Measurements from ENCODE around the gene GSN. TPM values are rescaled to one million over a fixed set of nuclear protein-coding genes. Genes with fewer than 3 reads are reported as not detected.

The GSN gene
- total RNA-seq, 1 donor from 2014 or later = 72.1 TPM

DNA sequence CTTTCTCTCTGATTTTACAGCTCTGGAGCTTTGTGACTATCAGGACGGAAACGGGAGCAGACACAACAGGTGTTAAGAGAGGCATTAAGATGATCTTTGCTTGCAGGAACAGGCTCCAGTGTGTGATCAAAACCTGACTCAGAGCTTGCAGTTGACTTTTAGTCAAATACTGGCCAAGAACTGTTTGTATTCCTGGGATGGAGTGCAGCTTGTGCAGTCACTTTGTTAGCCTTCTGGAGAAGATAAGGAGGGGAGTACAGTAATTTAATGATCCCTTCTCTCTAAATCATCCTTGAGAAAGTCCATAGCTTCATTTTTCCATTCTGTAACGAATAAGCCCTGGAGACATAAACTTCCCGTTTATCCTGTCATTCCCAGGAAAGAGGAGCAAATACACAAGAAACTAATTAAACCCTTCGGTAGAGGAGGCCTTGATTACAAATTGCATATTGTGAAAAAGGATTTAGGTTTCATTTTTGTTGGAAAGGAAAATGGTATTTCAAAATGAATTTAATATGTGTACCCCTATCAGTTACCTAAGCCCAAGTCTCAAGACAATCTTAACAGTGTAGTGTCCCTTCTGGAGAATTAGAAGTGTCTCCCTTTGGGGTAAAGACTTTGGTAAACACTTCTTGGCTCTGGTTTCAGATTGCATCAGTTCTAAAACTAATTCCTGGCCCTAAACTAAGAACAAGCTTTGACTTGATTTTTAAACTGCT, 105.2 kb downstream of the GSN start:
- Mint-ChIP-seq H3K4me3 (no peak overlapping the region), H3K27ac (no peak overlapping the region), H3K9me3 (peaks cover 4% of the 10 kb centered on the region), H3K4me1 (peaks cover 10% of the 10 kb centered on the region), H3K36me3 (no peaks in the 10 kb centered on the region), H3K27me3 (ENCODE audit: insufficient read depth, low read depth) (peaks cover 15% of the 10 kb centered on the region)
- Histone ChIP-seq H3K27ac (no peak overlapping the region), H2AFZ (replicated peaks) (no peak overlapping the region), H3K36me3 (no peaks in the 10 kb centered on the region), H3K79me2 (ENCODE audit: low read depth) (peaks cover 9% of the 10 kb centered on the region), H3F3A (ENCODE audit: low read depth) (peaks cover 8% of the 10 kb centered on the region), H3K9ac (no peak overlapping the region), H3K27me3 (no peaks in the 10 kb centered on the region), H3K4me2 (no peak overlapping the region), H3K9me3 (ENCODE audit: low read depth) (no peaks in the 10 kb centered on the region), H3K4me3 (no peak overlapping the region), H3K4me1 (peaks cover 7% of the 10 kb centered on the region), H4K20me1 (ENCODE audit: low read depth) (no peaks in the 10 kb centered on the region)
- TF ChIP-seq EZH2phosphoT487 (IDR thresholded peaks at IDR 0.05) = no peak
- TF ChIP-seq, protein P1, sequence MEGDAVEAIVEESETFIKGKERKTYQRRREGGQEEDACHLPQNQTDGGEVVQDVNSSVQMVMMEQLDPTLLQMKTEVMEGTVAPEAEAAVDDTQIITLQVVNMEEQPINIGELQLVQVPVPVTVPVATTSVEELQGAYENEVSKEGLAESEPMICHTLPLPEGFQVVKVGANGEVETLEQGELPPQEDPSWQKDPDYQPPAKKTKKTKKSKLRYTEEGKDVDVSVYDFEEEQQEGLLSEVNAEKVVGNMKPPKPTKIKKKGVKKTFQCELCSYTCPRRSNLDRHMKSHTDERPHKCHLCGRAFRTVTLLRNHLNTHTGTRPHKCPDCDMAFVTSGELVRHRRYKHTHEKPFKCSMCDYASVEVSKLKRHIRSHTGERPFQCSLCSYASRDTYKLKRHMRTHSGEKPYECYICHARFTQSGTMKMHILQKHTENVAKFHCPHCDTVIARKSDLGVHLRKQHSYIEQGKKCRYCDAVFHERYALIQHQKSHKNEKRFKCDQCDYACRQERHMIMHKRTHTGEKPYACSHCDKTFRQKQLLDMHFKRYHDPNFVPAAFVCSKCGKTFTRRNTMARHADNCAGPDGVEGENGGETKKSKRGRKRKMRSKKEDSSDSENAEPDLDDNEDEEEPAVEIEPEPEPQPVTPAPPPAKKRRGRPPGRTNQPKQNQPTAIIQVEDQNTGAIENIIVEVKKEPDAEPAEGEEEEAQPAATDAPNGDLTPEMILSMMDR (IDR thresholded peaks at IDR 0.05) = no peak
- TF ChIP-seq EZH2 (IDR thresholded peaks at IDR 0.05) = no peak
- no peak for DNase-seq (ENCODE audit: low spot score)

DNA sequence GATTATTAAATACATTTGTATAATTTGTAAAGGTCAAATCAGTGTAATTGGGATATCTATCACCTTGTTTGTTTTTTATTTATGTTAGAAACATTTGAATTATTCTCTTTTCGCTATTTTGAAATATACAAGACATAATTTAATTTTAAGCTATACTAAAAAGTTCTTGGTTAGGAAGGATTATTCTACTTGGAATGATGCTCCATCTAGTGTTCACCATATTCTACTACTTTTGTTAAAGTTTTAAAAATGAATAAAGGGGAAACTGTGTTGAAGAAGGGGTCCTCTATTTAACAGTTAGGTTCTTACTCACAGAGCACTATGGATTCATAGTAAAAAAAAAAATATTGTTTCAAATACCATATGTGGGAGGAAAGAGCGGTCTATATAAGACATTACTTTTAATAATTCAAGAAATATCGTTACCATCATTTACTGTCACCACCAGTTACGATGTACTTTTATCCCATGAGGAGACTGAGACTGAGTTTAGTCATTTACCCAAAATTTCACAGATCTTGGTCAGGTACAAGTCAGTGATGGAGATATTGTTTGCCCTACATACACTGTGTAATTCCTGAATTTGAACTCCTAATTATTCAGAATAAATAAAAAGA, 108.4 kb downstream of the GSN start:
- TF ChIP-seq, protein P1 (IDR thresholded peaks at IDR 0.05) = peak; percentile 26
- no peak for TF ChIP-seq EZH2 (IDR thresholded peaks at IDR 0.05)
- TF ChIP-seq EZH2phosphoT487 (IDR thresholded peaks at IDR 0.05) = no peak
- no peaks in the 10 kb centered on the region for H3K4me1 ChIP-seq
- no peaks in the 10 kb centered on the region for H3K36me3 ChIP-seq
- no peaks in the 10 kb centered on the region for H3K9me3 ChIP-seq (ENCODE audit: low read depth)
- no peaks in the 10 kb centered on the region for H3K4me1 Mint-ChIP-seq
- H3K4me3 ChIP-seq = no peak overlapping the region
- H3K4me2 ChIP-seq = no peak overlapping the region
- no peaks in the 10 kb centered on the region for H3K27me3 Mint-ChIP-seq (ENCODE audit: insufficient read depth, low read depth)
- no peak for DNase-seq (ENCODE audit: low spot score)
- no peak overlapping the region for H3K9ac ChIP-seq
- no peak overlapping the region for H3K27ac Mint-ChIP-seq
- no peak overlapping the region for H3K4me3 Mint-ChIP-seq
- H3K9me3 Mint-ChIP-seq = no peaks in the 10 kb centered on the region
- H4K20me1 ChIP-seq (ENCODE audit: low read depth) = no peaks in the 10 kb centered on the region
- no peak overlapping the region for H3K27ac ChIP-seq
- no peak overlapping the region for H2AFZ ChIP-seq (replicated peaks)
- no peaks in the 10 kb centered on the region for H3K79me2 ChIP-seq (ENCODE audit: low read depth)
- H3F3A ChIP-seq (ENCODE audit: low read depth) = no peaks in the 10 kb centered on the region
- H3K27me3 ChIP-seq = no peaks in the 10 kb centered on the region
- no peaks in the 10 kb centered on the region for H3K36me3 Mint-ChIP-seq

DNA sequence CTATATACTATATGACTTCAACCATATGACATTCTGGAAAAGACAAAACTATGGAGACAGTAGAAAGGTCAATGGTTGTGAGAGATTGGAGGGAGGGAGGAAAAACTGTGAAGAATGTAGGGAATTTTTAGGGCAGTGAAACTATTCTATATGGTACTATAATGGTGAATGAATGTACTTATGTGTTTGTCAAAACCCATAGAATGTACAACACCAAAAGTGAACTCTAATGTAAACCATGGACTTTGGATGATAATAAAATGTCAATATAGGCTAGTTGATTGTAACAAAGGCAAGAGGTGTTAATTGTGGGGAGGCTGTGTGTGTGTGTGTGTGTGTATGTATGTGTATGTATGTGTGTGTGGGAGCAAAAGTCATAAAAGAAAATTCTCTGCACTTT, 112.9 kb downstream of the GSN start:
- Mint-ChIP-seq H3K27me3 (ENCODE audit: insufficient read depth, low read depth) (peaks cover 3% of the 10 kb centered on the region), H3K9me3 (no peaks in the 10 kb centered on the region)
- H3K4me3 ChIP-seq = no peak overlapping the region

More for the DNA sequence above, 112.9 kb downstream of the GSN start:
- no peak for DNase-seq (ENCODE audit: low spot score)
- TF ChIP-seq EZH2 (IDR thresholded peaks at IDR 0.05) (no peak), EZH2phosphoT487 (IDR thresholded peaks at IDR 0.05) (no peak)
- TF ChIP-seq, protein P1 (IDR thresholded peaks at IDR 0.05) = no peak
- Histone ChIP-seq H3K9ac (no peak overlapping the region), H3K4me2 (no peak overlapping the region), H4K20me1 (ENCODE audit: low read depth) (no peaks in the 10 kb centered on the region), H3K27me3 (no peaks in the 10 kb centered on the region), H3K79me2 (ENCODE audit: low read depth) (no peaks in the 10 kb centered on the region), H3K27ac (no peak overlapping the region), H3K4me1 (no peaks in the 10 kb centered on the region), H3K9me3 (ENCODE audit: low read depth) (no peaks in the 10 kb centered on the region), H3F3A (ENCODE audit: low read depth) (no peaks in the 10 kb centered on the region), H2AFZ (replicated peaks) (no peak overlapping the region), H3K36me3 (no peaks in the 10 kb centered on the region)
- no peak overlapping the region for H3K27ac Mint-ChIP-seq
- no peaks in the 10 kb centered on the region for H3K4me1 Mint-ChIP-seq
- H3K4me3 Mint-ChIP-seq = no peak overlapping the region
- H3K36me3 Mint-ChIP-seq = no peaks in the 10 kb centered on the region

Other genes starting within 250 kb of the GSN start
- 4.5 and 5.5 TPM in 2 replicates for gene C5, start 217.9 kb upstream of the GSN start, total RNA-seq (ENCODE audit: low replicate concordance)
- 29.2 and 45.4 TPM in 2 replicates for gene CNTRL, start 193.2 kb upstream of the GSN start, total RNA-seq (ENCODE audit: low replicate concordance)
- 23.8 and 35.9 TPM in 2 replicates for gene RAB14, start 66.3 kb upstream of the GSN start, total RNA-seq (ENCODE audit: low replicate concordance)
- gene STOM, start 102.1 kb downstream of the GSN start, total RNA-seq (ENCODE audit: low replicate concordance) = 61.5 and 99.4 TPM in 2 replicates
- not detected in 2 replicates for gene GGTA1, start 231.7 kb downstream of the GSN start, total RNA-seq (ENCODE audit: low replicate concordance)

Measured in neural progenitor cell (in vitro differentiated cells).